ENCODE data around the gene FBRS. TPM values are rescaled to one million over a fixed set of nuclear protein-coding genes. Genes with fewer than 3 reads are reported as not detected.

Gene FBRS
- total and polyA plus RNA-seq, 2 of the 8 experiments (the other 6 are each of a cell fraction or from before 2014, with no cell fraction given): 2.4 to 13.9 TPM

- TF ChIP-seq CHD7 (IDR thresholded peaks at IDR 0.05; ENCODE audit: insufficient replicate concordance, low read length) (no peak), SIN3A (conservative IDR thresholded peaks at IDR 0.05 in 1 of 2, IDR thresholded peaks at IDR 0.05 in 1 of 2; ENCODE audit: low read depth in 1 of 2, low read length in 2 of 2) (no peak), CEBPB (IDR thresholded peaks at IDR 0.05; ENCODE audit: low read depth, low read length) (no peak), SUZ12 (IDR thresholded peaks at IDR 0.05; ENCODE audit: low read length) (no peak), JUN (IDR thresholded peaks at IDR 0.05; ENCODE audit: low read depth, low read length) (no peak), SAP30 (IDR thresholded peaks at IDR 0.05; ENCODE audit: insufficient read depth, insufficient replicate concordance, low read length) (no peak), EP300 (IDR thresholded peaks at IDR 0.05; ENCODE audit: borderline replicate concordance in 1 of 2, low read depth in 2 of 2, low read length in 2 of 2) (no peak), HDAC6 (IDR thresholded peaks at IDR 0.05; ENCODE audit: low read depth, low read length) (no peak), E2F6 (IDR thresholded peaks at IDR 0.05) (no peak), CHD1 (IDR thresholded peaks at IDR 0.05; ENCODE audit: low read depth, low read length) (no peak), SP1 (IDR thresholded peaks at IDR 0.05; ENCODE audit: low read depth, low read length) (no peak)
Measured at GRCh38 chr16:30619202-30619601, 39.0 kb upstream of the FBRS start (continued).
